IMR-90 (cell line): ENCODE measurements around the gene ACAP1. TPM values are rescaled to one million over a fixed set of nuclear protein-coding genes. Genes with fewer than 3 reads are reported as not detected.

ENCODE experiments used
- ATAC-seq: fragments of 200-7000 bp; cut with Tn5 transposase; 2 replicates; pipeline ENCODE4 v1.9.1; 2020; ENCODE audit warnings: low read depth, mild to moderate bottlenecking, moderate library complexity
- BruUV-seq: library from RNA; stranded (reverse); fragments of 400-500 nt; replicated peaks from 2 replicates; lab custom pipeline; 2021; lab: Mats Ljungman, UMichigan
- CTCF ChIA-PET: fragments of 300-600 bp; formaldehyde crosslinking; extraction: SDS; loops from one replicate; lab custom pipeline; 2021; ENCODE audit warnings: antibody characterized with exemption; lab: Yijun Ruan, JAX
- POLR2A ChIA-PET: fragments of 300-600 bp; sonication (Branson Sonifier 250); formaldehyde crosslinking; loops from one replicate; lab custom pipeline; 2022; ENCODE audit warnings: antibody characterized with exemption; ENCODE audit not compliant: unreplicated experiment; lab: Charles Lee
- DNase-seq: peaks from one replicate; pipeline ENCODE4 v3.0.0; 2013
- H2AFZ ChIP-seq: replicated peaks from 2 replicates; pipeline ENCODE3; 2013; ENCODE audit warnings: low read length, mild to moderate bottlenecking; ENCODE audit not compliant: poor library complexity
- H2AK5ac ChIP-seq: 2 replicates; pipeline ENCODE4 v1.6.1; 2013; ENCODE audit warnings: low read depth, low read length, inconsistent platforms
- H2AK9ac ChIP-seq: replicated peaks from 2 replicates; pipeline ENCODE3; 2013; ENCODE audit warnings: mild to moderate bottlenecking, low read depth, low read length, moderate library complexity; ENCODE audit not compliant: poor library complexity
- H2BK120ac ChIP-seq: 2 replicates; pipeline ENCODE4 v1.6.1; 2013; ENCODE audit warnings: low read depth, low read length, inconsistent platforms
- H2BK15ac ChIP-seq: 3 replicates; pipeline ENCODE4 v1.6.1; 2013; ENCODE audit warnings: low read depth, low read length, inconsistent platforms
- H2BK20ac ChIP-seq: 2 replicates; pipeline ENCODE4 v1.6.1; 2013; ENCODE audit warnings: low read depth, mild to moderate bottlenecking, inconsistent platforms, low read length, moderate library complexity
- H2BK5ac ChIP-seq: 2 replicates; pipeline ENCODE4 v1.6.1; 2013; ENCODE audit warnings: mild to moderate bottlenecking, low read depth, low read length, inconsistent platforms; ENCODE audit not compliant: poor library complexity, severe bottlenecking
- H3K14ac ChIP-seq: replicated peaks from 2 replicates; pipeline ENCODE4 v1.6.1; 2013; ENCODE audit warnings: low read depth, low read length, inconsistent platforms
- H3K18ac ChIP-seq: 2 replicates; pipeline ENCODE4 v1.6.1; 2013; ENCODE audit warnings: low read depth, low read length, control low read depth
- H3K23ac ChIP-seq: 2 replicates; pipeline ENCODE4 v1.6.1; 2013; ENCODE audit warnings: low read depth, low read length, inconsistent platforms
- H3K27ac ChIP-seq: 2 replicates; pipeline ENCODE4 v1.5.1; 2013; ENCODE audit warnings: mild to moderate bottlenecking, control low read depth, low read length; ENCODE audit not compliant: insufficient read depth
- H3K27me3 ChIP-seq: 2 replicates; pipeline ENCODE4 v1.6.1; 2013; ENCODE audit warnings: low read length; ENCODE audit not compliant: control insufficient read depth, insufficient read depth
- H3K36me3 ChIP-seq: 2 replicates; pipeline ENCODE4 v1.6.1; 2013; ENCODE audit warnings: low read length, mixed read lengths; ENCODE audit not compliant: control insufficient read depth, insufficient read depth
- H3K4ac ChIP-seq: 2 replicates; pipeline ENCODE4 v1.6.1; 2013; ENCODE audit warnings: low read depth, low read length, inconsistent platforms
- H3K4me1 ChIP-seq: 2 replicates; pipeline ENCODE4 v1.6.1; 2013; ENCODE audit warnings: low read length, mixed read lengths; ENCODE audit not compliant: control insufficient read depth, insufficient read depth
- H3K4me2 ChIP-seq: 2 replicates; pipeline ENCODE4 v1.6.1; 2013; ENCODE audit warnings: low read depth, mild to moderate bottlenecking, control low read depth, low read length, moderate library complexity
- H3K4me3 ChIP-seq: 2 replicates; pipeline ENCODE4 v1.5.1; 2013; ENCODE audit warnings: low read depth, mild to moderate bottlenecking, control low read depth, low read length, moderate library complexity; ENCODE audit not compliant: insufficient read depth
- H3K56ac ChIP-seq: 2 replicates; pipeline ENCODE4 v1.6.1; 2013; ENCODE audit warnings: low read length, inconsistent platforms; ENCODE audit not compliant: insufficient read depth; ENCODE audit errors: extremely low read depth
- H3K79me1 ChIP-seq, 2 experiments: 2 replicates each; pipeline ENCODE4 v1.6.1; 2013; ENCODE audit warnings: low read length in 2 of 2, inconsistent platforms in 1 of 2, low read depth in 1 of 2
- H3K9ac ChIP-seq: 2 replicates; pipeline ENCODE4 v1.6.1; 2013; ENCODE audit warnings: low read depth, low read length, control low read depth
- H3K9me1 ChIP-seq: 2 replicates; pipeline ENCODE4 v1.6.1; 2013; ENCODE audit warnings: low read length, inconsistent platforms; ENCODE audit not compliant: insufficient read depth
- H3K9me3 ChIP-seq: 2 replicates; pipeline ENCODE4 v1.6.1; 2013; ENCODE audit warnings: low read length; ENCODE audit not compliant: control insufficient read depth, insufficient read depth
- H4K20me1 ChIP-seq: 2 replicates; pipeline ENCODE4 v1.6.1; 2013; ENCODE audit warnings: low read length, inconsistent platforms; ENCODE audit not compliant: insufficient read depth
- H4K5ac ChIP-seq: 2 replicates; pipeline ENCODE4 v1.6.1; 2013; ENCODE audit warnings: mild to moderate bottlenecking, low read depth, low read length, control low read depth
- H4K8ac ChIP-seq, 2 experiments: 2 replicates each; pipeline ENCODE4 v1.6.1; 2013; ENCODE audit warnings: low read depth in 2 of 2, low read length in 2 of 2, control low read depth in 1 of 2, inconsistent platforms in 1 of 2
- H4K91ac ChIP-seq: 2 replicates; pipeline ENCODE4 v1.6.1; 2013; ENCODE audit warnings: low read depth, low read length, inconsistent platforms; ENCODE audit not compliant: insufficient read depth
- BHLHE40 ChIP-seq: fragments of 150-350 bp; IDR thresholded peaks from 2 replicates; pipeline ENCODE4 v1.6.1; 2016; ENCODE audit warnings: mild to moderate bottlenecking, low read depth, low read length
- CEBPB ChIP-seq: IDR thresholded peaks from 2 replicates; pipeline ENCODE4 v1.6.1; 2012; ENCODE audit warnings: low read depth, low read length, improper control_type of control experiment
- CHD1 ChIP-seq: IDR thresholded peaks from 2 replicates; pipeline ENCODE4 v1.6.1; 2012; ENCODE audit warnings: low read depth, low read length, improper control_type of control experiment
- CTCF ChIP-seq: conservative IDR thresholded peaks from 2 replicates; pipeline ENCODE4 v1.5.1; 2012; ENCODE audit warnings: mild to moderate bottlenecking, low read depth, low read length, improper control_type of control experiment
- FOS ChIP-seq: fragments of 150-350 bp; IDR thresholded peaks from 2 replicates; pipeline ENCODE4 v1.6.1; 2016; ENCODE audit warnings: low read depth, low read length
- MAFK ChIP-seq: IDR thresholded peaks from 2 replicates; pipeline ENCODE4 v1.6.1; 2012; ENCODE audit warnings: low read depth, low read length, improper control_type of control experiment
- MAZ ChIP-seq: IDR thresholded peaks from 2 replicates; pipeline ENCODE4 v1.6.1; 2012; ENCODE audit warnings: low read depth, mild to moderate bottlenecking, low read length, improper control_type of control experiment, moderate library complexity, borderline replicate concordance
- MXI1 ChIP-seq: IDR thresholded peaks from 2 replicates; pipeline ENCODE4 v1.6.1; 2012; ENCODE audit warnings: low read depth, mild to moderate bottlenecking, low read length, moderate library complexity, borderline replicate concordance
- NFE2L2 ChIP-seq: fragments of 150-350 bp; IDR thresholded peaks from 2 replicates; pipeline ENCODE4 v1.6.1; 2016; ENCODE audit warnings: low read depth, mild to moderate bottlenecking, low read length
- POLR2A ChIP-seq: IDR thresholded peaks from 2 replicates; pipeline ENCODE4 v1.6.1; 2012; ENCODE audit warnings: mild to moderate bottlenecking, low read depth, low read length
- USF2 ChIP-seq: fragments of 150-350 bp; IDR thresholded peaks from 2 replicates; pipeline ENCODE4 v1.6.1; 2017; ENCODE audit warnings: mild to moderate bottlenecking, antibody characterized with exemption, low read length, low read depth
- WGBS, 2 experiments: methylation state at CpG; one replicate each; pipeline versions ENCODE4 v1.1.5 to v1.1.7; 2013; ENCODE audit warnings: missing lambda C conversion rate in 2 of 2; ENCODE audit not compliant: insufficient read length in 1 of 2; ENCODE audit errors: extremely low coverage in 2 of 2; 5-methylcytosine and 5-hydroxymethylcytosine counted together
- dilution Hi-C: fragments of 300-500 bp; cut with HindIII; formaldehyde crosslinking; loops from one replicate; pipeline ENCODE4 v1.14.3; 2018; ENCODE audit warnings: low sequenced_read_pairs; ENCODE audit not compliant: unreplicated experiment
- in situ Hi-C: fragments of 300-500 bp; cut with MboI; formaldehyde crosslinking; loops from 3 replicates; pipeline ENCODE4 v1.14.3; 2019; ENCODE audit warnings: low sequenced_read_pairs, inconsistent platforms, mixed read lengths
- intact Hi-C: fragments of 100-400 bp; cut with micrococcal nuclease; formaldehyde crosslinking; loops from 2 replicates; pipeline ENCODE4 v1.10.0; 2022
- polyA plus RNA-seq, 3 experiments: library from polyadenylated mRNA; depleted of rRNA; stranded (reverse); fragments of >200 nt; gene quantifications; 2 replicates each; pipeline ENCODE4 v1.2.3, GENCODE V29; 2012; ENCODE audit warnings: low replicate concordance in 1 of 3
- total RNA-seq: library from RNA; depleted of rRNA; stranded (reverse); fragments of >200 nt; gene quantifications from 2 replicates; pipeline ENCODE4 v1.2.3, GENCODE V29; 2012

Gene ACAP1
- total and polyA plus RNA-seq, 2 of the 4 experiments (the other 2 are of a cell fraction) = under 0.01 to 2.1 TPM

- no peak for TF ChIP-seq CTCF
Observed at GRCh38 chr17:7304179-7304578, 32.1 kb upstream of the ACAP1 start (continued).

DNA sequence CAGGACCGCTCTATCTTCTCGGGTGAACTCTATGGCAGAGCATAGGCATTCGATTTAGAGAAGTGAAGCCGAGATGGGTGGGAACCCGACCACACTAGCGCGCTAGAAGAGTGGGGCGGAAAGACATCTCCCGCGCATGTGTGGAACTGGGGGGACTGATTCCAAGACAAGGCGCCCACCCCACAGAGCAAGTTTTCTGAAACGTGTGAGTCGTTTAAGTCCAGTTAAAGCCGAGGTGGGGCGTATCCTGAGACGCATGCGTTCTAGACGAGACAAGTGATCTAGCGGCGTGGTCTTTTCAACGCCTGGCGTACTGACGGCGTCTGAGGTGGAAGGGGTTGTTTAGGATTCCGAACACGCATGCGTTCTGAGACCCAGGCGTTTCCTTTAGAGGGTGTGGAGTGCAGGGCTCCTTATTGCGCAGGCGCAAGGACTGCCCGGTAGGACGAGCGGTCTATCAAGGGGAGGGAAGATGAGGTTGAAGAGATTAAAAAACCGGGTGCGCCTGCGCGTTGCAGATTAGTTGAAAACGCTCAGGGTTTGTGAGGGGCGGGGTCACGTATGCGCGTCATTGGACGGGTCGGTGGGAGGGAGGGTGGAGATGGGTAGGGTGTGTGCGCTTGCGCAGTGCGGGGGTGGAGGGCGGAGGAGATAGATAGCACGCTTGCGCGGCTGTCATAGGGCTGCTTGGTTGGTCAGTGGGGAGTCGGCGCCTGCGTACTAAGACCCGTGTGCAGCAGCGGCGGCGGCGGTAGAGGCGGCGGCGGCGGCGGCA lies 29.2 kb upstream of the ACAP1 start, which contains the start of gene EIF5A:
TSS of gene EIF5A (plus strand) at position 718 of the 775 bp plus-strand sequence. CDS start 2,008 bp downstream, outside the sequence.
- peak within 1 kb of the TSS; percentile 70 for H4K91ac ChIP-seq
- ChIA-PET CTCF (no interaction called here), POLR2A (no interaction called here)
- peaks cover 16% of the 10 kb centered on the region for H3K36me3 ChIP-seq
- H4K8ac ChIP-seq = peak within 1 kb of the TSS; percentile 45 to 91
- peak within 1 kb of the TSS; percentile 4; the same call in 1 of the 3 replicates for H2BK15ac ChIP-seq
- DNase-seq (peak; percentile 100), ATAC-seq (peak; percentile 86)
- peaks cover 37% of the 10 kb centered on the region for H4K20me1 ChIP-seq
- H3K4me3 ChIP-seq = peak within 1 kb of the TSS; percentile 68
- peaks cover 7 to 35% of the 10 kb centered on the region in 2 experiments; a peak in 3 of 4 replicates for H3K79me1 ChIP-seq
- H3K18ac ChIP-seq = peak within 1 kb of the TSS; percentile 46
- dilution Hi-C loops = no loop called here
- no peak within 1 kb of the TSS for H2BK20ac ChIP-seq
- H2AK9ac ChIP-seq = peak within 1 kb of the TSS; percentile 99
- H4K5ac ChIP-seq = peak within 1 kb of the TSS; percentile 22
- TF ChIP-seq BHLHE40 (no peak), NFE2L2 (no peak), MAZ (peak; percentile 97), CEBPB (peak; percentile 97), MXI1 (peak; percentile 92), CHD1 (peak; percentile 62; the same call in 1 of the 2 replicates), USF2 (0 out of 2 replicates have a peak, but pooled peaks have one; percentile 2), MAFK (no peak), POLR2A (peak; percentile 69; the same call in 1 of the 2 replicates), FOS (no peak)
- no peaks in the 10 kb centered on the region; the same call in 1 of the 2 replicates for H3K27me3 ChIP-seq
- H2BK5ac ChIP-seq = peak within 1 kb of the TSS; percentile 87
- peak within 1 kb of the TSS; percentile 87; the same call in 1 of the 2 replicates for H2AK5ac ChIP-seq
- peak within 1 kb of the TSS; percentile 93 for H2AFZ ChIP-seq
- peak within 1 kb of the TSS; percentile 74 for H3K27ac ChIP-seq
- H3K23ac ChIP-seq = peak within 1 kb of the TSS; percentile 78; the same call in 1 of the 2 replicates
- H3K4me2 ChIP-seq = peak within 1 kb of the TSS; percentile 98
- intact Hi-C loops = no loop called here
- H3K14ac ChIP-seq = peak within 1 kb of the TSS; percentile 57
- H3K4ac ChIP-seq = peak within 1 kb of the TSS; percentile 78
- H3K4me1 ChIP-seq = no peaks in the 10 kb centered on the region; the same call in 1 of the 2 replicates
- peaks cover 9% of the 10 kb centered on the region; the same call in 1 of the 2 replicates for H3K9me1 ChIP-seq
- H3K9ac ChIP-seq = peak within 1 kb of the TSS; percentile 77
- peak within 1 kb of the TSS; percentile 56; the same call in 1 of the 2 replicates for H2BK120ac ChIP-seq
- WGBS, 2 experiments = 0% methylated on average over 25 of the region's 64 CpGs; no CpG with 5 or more reads in 1 of the 2 experiments
- H3K56ac ChIP-seq = peak within 1 kb of the TSS; percentile 76
- in situ Hi-C loops = loop anchor here (10.0 kb wide), 1 partner anchor 262 kb away; the partner anchor contains the start of gene SLC16A11
- no peaks in the 10 kb centered on the region for H3K9me3 ChIP-seq
- BruUV-seq = no TSS peak
